OCI-LY3 (cell line): Measurements from ENCODE around the gene HSPB9.

ENCODE experiments used
- CTCF ChIP-seq: fragments of 200-600, 300-600 bp; sonication (generic); IDR thresholded peaks from 2 replicates; pipeline ENCODE4 v1.5.1; 2014; ENCODE audit warnings: antibody characterized with exemption, low read length, low read depth
- EZH2phosphoT487 ChIP-seq: fragments of 200-600 bp; shearing (Covaris generic); IDR thresholded peaks from 2 replicates; pipeline ENCODE4 v1.6.1; 2018; ENCODE audit warnings: antibody characterized with exemption, mixed run types, low read depth

GRCh38 chr17:42077755-42078154 is 44.8 kb upstream of the HSPB9 start:
- TF ChIP-seq CTCF (no peak), EZH2phosphoT487 (no peak)
